A549 (cell line): ENCODE results near the gene XPR1. TPM values are rescaled to one million over a fixed set of nuclear protein-coding genes. Genes with fewer than 3 reads are reported as not detected.

ENCODE experiments used
- ATAC-seq, 2 experiments: fragments of 200-7000 bp in 1 of 2; fragments of >200 bp in 1 of 2; cut with Nextera tagmentation in 1 of 2; cut with Tn5 transposase in 1 of 2; 3 replicates each; pipeline versions ENCODE4 v1.8.0 to v1.9.1; 2018 to 2020; ENCODE audit warnings: mild to moderate bottlenecking in 1 of 2, moderate library complexity in 1 of 2
- CTCF ChIA-PET: fragments of 300-600 bp; sonication (Branson Sonifier 250); formaldehyde crosslinking; extraction: SDS; loops from one replicate; lab custom pipeline; 2021; ENCODE audit warnings: antibody characterized with exemption, inconsistent platforms; lab: Yijun Ruan, JAX
- POLR2A ChIA-PET: fragments of 350-600 bp; formaldehyde crosslinking; extraction: SDS; loops from one replicate; lab custom pipeline; 2021; ENCODE audit warnings: antibody characterized with exemption, inconsistent platforms; lab: Yijun Ruan, JAX
- DNase-seq, 2 experiments: peaks; one replicate each; pipeline versions ENCODE4 v3.0.0 to v3.0.0-alpha.2; 2011 to 2016; ENCODE audit warnings: low read depth in 1 of 2, low spot score in 1 of 2
- FAIRE-seq: peaks from 2 replicates; lab custom pipeline; 2011; peaks lifted over from hg19 to GRCh38; lab: Jason Lieb, UNC
- H3K27ac ChIP-seq, 2 experiments: fragments of >200 bp; sonication (Bioruptor Twin); formaldehyde crosslinking; 3 replicates each; pipeline ENCODE4 v1.5.1; 2016 to 2017
- H3K4me1 ChIP-seq: fragments of >200 bp; sonication (Bioruptor Twin); formaldehyde crosslinking; 3 replicates; pipeline ENCODE4 v1.6.1; 2016
- H3K4me2 ChIP-seq: fragments of >200 bp; sonication (Bioruptor Twin); formaldehyde crosslinking; 3 replicates; pipeline ENCODE4 v1.6.1; 2016
- H3K4me3 ChIP-seq: fragments of >200 bp; sonication (Bioruptor Twin); formaldehyde crosslinking; 3 replicates; pipeline ENCODE4 v1.5.1; 2016
- H3K9me3 ChIP-seq: fragments of >200 bp; sonication (Bioruptor Twin); formaldehyde crosslinking; 3 replicates; pipeline ENCODE4 v1.6.1; 2016
- BCL3 ChIP-seq: fragments of >200 bp; sonication (Bioruptor Twin); formaldehyde crosslinking; IDR thresholded peaks from 3 replicates; pipeline ENCODE4 v1.6.1; 2016
- CHD2 ChIP-seq: fragments of 150-350 bp; IDR thresholded peaks from 2 replicates; pipeline ENCODE4 v1.6.1; 2014; ENCODE audit warnings: low read length; ENCODE audit not compliant: partially characterized antibody
- CHD4 ChIP-seq: fragments of 200-600 bp; sonication (generic); IDR thresholded peaks from 2 replicates; pipeline ENCODE4 v1.6.1; 2016; ENCODE audit warnings: antibody characterized with exemption, mild to moderate bottlenecking, borderline replicate concordance
- EHF ChIP-seq: fragments of 250-450 bp; sonication (Bioruptor Pico); IDR thresholded peaks from 2 replicates; pipeline ENCODE4 v1.5.0; 2020; ENCODE audit warnings: mild to moderate bottlenecking
- ESRRA ChIP-seq: fragments of 150-350 bp; IDR thresholded peaks from 2 replicates; pipeline ENCODE4 v1.6.1; 2014; ENCODE audit warnings: mild to moderate bottlenecking, low read length, borderline replicate concordance
- FOSL2 ChIP-seq, 2 experiments: fragments of 450-650 bp in 1 of 2; fragments of >200 bp in 1 of 2; sonication (Bioruptor Twin) in 1 of 2; formaldehyde crosslinking; IDR thresholded peaks; 2 replicates each; pipeline versions ENCODE4 v1.5.0 to v1.6.1; 2016 to 2020; ENCODE audit warnings: mild to moderate bottlenecking in 1 of 2, moderate library complexity in 1 of 2
- FOXS1 ChIP-seq: fragments of 250-450 bp; sonication (Bioruptor Pico); IDR thresholded peaks from 2 replicates; pipeline ENCODE4 v1.5.0; 2020; ENCODE audit warnings: mild to moderate bottlenecking, moderate library complexity
- GATA3 ChIP-seq: IDR thresholded peaks from 2 replicates; pipeline ENCODE4 v1.6.1; 2012; ENCODE audit warnings: borderline replicate concordance
- HMGXB4 ChIP-seq: fragments of 250-450 bp; sonication (Bioruptor Pico); IDR thresholded peaks from 2 replicates; pipeline ENCODE4 v1.5.0; 2021; ENCODE audit warnings: mild to moderate bottlenecking, moderate library complexity, borderline replicate concordance
- MAFK ChIP-seq: fragments of 450-650 bp; IDR thresholded peaks from 2 replicates; pipeline ENCODE4 v1.6.1; 2014; ENCODE audit not compliant: partially characterized antibody
- MAX ChIP-seq: IDR thresholded peaks from 2 replicates; pipeline ENCODE4 v1.6.1; 2012
- MAZ ChIP-seq: fragments of 150-350 bp; IDR thresholded peaks from 2 replicates; pipeline ENCODE4 v1.6.1; 2014; ENCODE audit warnings: antibody characterized with exemption, low read depth, low read length, borderline replicate concordance
- MYC ChIP-seq: IDR thresholded peaks from 2 replicates; pipeline ENCODE4 v1.6.1; 2012; ENCODE audit warnings: mild to moderate bottlenecking, inconsistent platforms, low read length, improper control_type of control experiment, borderline replicate concordance
- NPAS2 ChIP-seq: fragments of 250-450 bp; sonication (Bioruptor Pico); IDR thresholded peaks from 2 replicates; pipeline ENCODE4 v1.8.0; 2022; ENCODE audit warnings: mild to moderate bottlenecking, moderate library complexity, borderline replicate concordance
- NR3C1 ChIP-seq: fragments of >200 bp; sonication (Bioruptor Twin); formaldehyde crosslinking; IDR thresholded peaks from 3 replicates; pipeline ENCODE4 v1.6.1; 2017
- POLR2A ChIP-seq: IDR thresholded peaks from 2 replicates; pipeline ENCODE4 v1.6.1; 2012; ENCODE audit warnings: mild to moderate bottlenecking, low read length
- RNF2 ChIP-seq: fragments of 200-600 bp; sonication (generic); IDR thresholded peaks from 2 replicates; pipeline ENCODE4 v1.6.1; 2016; ENCODE audit warnings: low read depth, mild to moderate bottlenecking, antibody characterized with exemption, moderate library complexity, borderline replicate concordance
- ZNF302 ChIP-seq: fragments of 250-450 bp; sonication (Bioruptor Pico); IDR thresholded peaks from 2 replicates; pipeline ENCODE4 v1.9.0; 2021; ENCODE audit warnings: inconsistent platforms, mild to moderate bottlenecking, moderate library complexity
- WGBS: methylation state at CpG from one replicate; pipeline ENCODE4 v1.1.6; 2017; ENCODE audit errors: missing lambda C conversion rate; 5-methylcytosine and 5-hydroxymethylcytosine counted together
- polyA plus RNA-seq, 4 experiments: library from polyadenylated mRNA; depleted of rRNA in 3 of 4; stranded (reverse); fragments of >200 nt; fragmentation: RNase III in 1 of 4; extraction: RNeasy Plus Mini Kit Qiagen cat#74134 plus additional on column Dnase treatment in 1 of 4; gene quantifications; 2 replicates in 3 of 4; 3 replicates in 1 of 4; pipeline ENCODE4 v1.2.3, GENCODE V29; 2011 to 2017
- TF ChIP-seq, protein P1 (sequence below): fragments of >200 bp; sonication (Bioruptor Twin); formaldehyde crosslinking; IDR thresholded peaks from 3 replicates; pipeline ENCODE4 v1.5.1; 2016

XPR1 gene
- polyA plus RNA-seq, 2 of the 4 experiments (the other 2 are of a cell fraction), result 37.5 to 86.1 TPM

GRCh38 chr1:180593382-180593781 lies 38.4 kb upstream of the XPR1 start:
- H3K9me3 ChIP-seq, result peaks cover 3% of the 10 kb centered on the region; the same call in 2 of the 3 replicates
- ChIA-PET POLR2A (no interaction called here), CTCF (interaction anchor here (1.0 kb wide), 1 partner anchor 290 kb away, joined by 3 read pairs; no protein-coding TSS in a partner anchor)
- H3K4me3 ChIP-seq, result no peak overlapping the region
- TF ChIP-seq MAZ, result no peak
- no peak for TF ChIP-seq ZNF302
- TF ChIP-seq ESRRA, result no peak
- no peak for TF ChIP-seq FOXS1 (CRISPR knock-in tag)
- TF ChIP-seq EHF (CRISPR knock-in tag), result no peak
- TF ChIP-seq MAFK, result no peak
- no peak for TF ChIP-seq CHD2
- no peak for TF ChIP-seq HMGXB4 (CRISPR knock-in tag)
- no peak for TF ChIP-seq FOSL2 (IDR thresholded peaks at IDR 0.05)
- TF ChIP-seq FOSL2 (CRISPR knock-in tag; IDR thresholded peaks at IDR 0.05), result no peak
- no peak for TF ChIP-seq POLR2A
- TF ChIP-seq BCL3, result no peak
- no peak for TF ChIP-seq MAX
- DNase-seq, result no peak
- H3K4me1 ChIP-seq, result peaks cover 32% of the 10 kb centered on the region
- H3K27ac ChIP-seq, result peak overlapping the region; percentile 6 to 40; a peak in 3 of 6 replicates
- H3K4me2 ChIP-seq, result no peak overlapping the region
- ATAC-seq, result no peak
- 84% methylated on average over 3 of the region's 3 CpGs for WGBS
- FAIRE-seq, result no peak

- WGBS, result 86% methylated on average over 6 of the region's 6 CpGs
- Histone ChIP-seq H3K4me1 (peaks cover 39% of the 10 kb centered on the region), H3K4me2 (peak overlapping the region; percentile 16; the same call in 2 of the 3 replicates), H3K4me3 (no peak overlapping the region), H3K9me3 (no peaks in the 10 kb centered on the region), H3K27ac (peak overlapping the region; percentile 1 to 59; a peak in 4 of 6 replicates)
- ChIA-PET POLR2A (no interaction called here), CTCF (interaction anchor here (1.4 to 1.5 kb wide), 2 partner anchors 9 to 37 kb away, joined by 4 read pairs; no protein-coding TSS in a partner anchor)
- DNase-seq, result peak in 1 of 2 experiments; percentile 31
- ATAC-seq, result no peak
- TF ChIP-seq NR3C1 (no peak), NPAS2 (CRISPR knock-in tag) (no peak), CHD4 (no peak), RNF2 (no peak), GATA3 (no peak), MYC (no peak)
- TF ChIP-seq, protein P1, sequence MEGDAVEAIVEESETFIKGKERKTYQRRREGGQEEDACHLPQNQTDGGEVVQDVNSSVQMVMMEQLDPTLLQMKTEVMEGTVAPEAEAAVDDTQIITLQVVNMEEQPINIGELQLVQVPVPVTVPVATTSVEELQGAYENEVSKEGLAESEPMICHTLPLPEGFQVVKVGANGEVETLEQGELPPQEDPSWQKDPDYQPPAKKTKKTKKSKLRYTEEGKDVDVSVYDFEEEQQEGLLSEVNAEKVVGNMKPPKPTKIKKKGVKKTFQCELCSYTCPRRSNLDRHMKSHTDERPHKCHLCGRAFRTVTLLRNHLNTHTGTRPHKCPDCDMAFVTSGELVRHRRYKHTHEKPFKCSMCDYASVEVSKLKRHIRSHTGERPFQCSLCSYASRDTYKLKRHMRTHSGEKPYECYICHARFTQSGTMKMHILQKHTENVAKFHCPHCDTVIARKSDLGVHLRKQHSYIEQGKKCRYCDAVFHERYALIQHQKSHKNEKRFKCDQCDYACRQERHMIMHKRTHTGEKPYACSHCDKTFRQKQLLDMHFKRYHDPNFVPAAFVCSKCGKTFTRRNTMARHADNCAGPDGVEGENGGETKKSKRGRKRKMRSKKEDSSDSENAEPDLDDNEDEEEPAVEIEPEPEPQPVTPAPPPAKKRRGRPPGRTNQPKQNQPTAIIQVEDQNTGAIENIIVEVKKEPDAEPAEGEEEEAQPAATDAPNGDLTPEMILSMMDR, result no peak
- no peak for FAIRE-seq
Observed at GRCh38 chr1:180594723-180595122, 37.1 kb upstream of the XPR1 start.
